ENCODE results near the gene MRAP.

GRCh38 chr21:32299695-32300094, 1.0 kb downstream of the MRAP start:
- no peak for TF ChIP-seq CTCF (IDR thresholded peaks at IDR 0.05; ENCODE audit: low read depth, low read length, poor library complexity, severe bottlenecking)
- TF ChIP-seq EZH2phosphoT487 (IDR thresholded peaks at IDR 0.05; ENCODE audit: borderline replicate concordance, low read length): no peak
